ENCODE measurements around the gene PLPP3. TPM values are rescaled to one million over a fixed set of nuclear protein-coding genes. Genes with fewer than 3 reads are reported as not detected.
A peak's percentile ranks its signal among the peaks of the same experiment; 100 is the strongest.

Gene PLPP3
- total RNA-seq, 4 donors from 2014 or later: 33.6 to 113 (median 67.1) TPM

GRCh38 chr1:56505792-56506743, 73.3 kb downstream of the PLPP3 start:
- no peak for TF ChIP-seq CTCF (IDR thresholded peaks at IDR 0.05)
- no peak for TF ChIP-seq POLR2A (IDR thresholded peaks at IDR 0.05)
- no peak overlapping the region for H3K4me3 ChIP-seq (ENCODE audit: low read depth, poor library complexity, severe bottlenecking)
- WGBS, 2 donors: 64 to 80% methylated on average over 14 of the region's 14 CpGs
- intact Hi-C loops (cut with DNase I; ENCODE audit: low total_unique reads): no loop called here
- peak in 1 of 2 donors; percentile 29 for DNase-seq (ENCODE audit: low spot score in 2 of 2)

GRCh38 chr1:56502700-56503245, 76.6 kb downstream of the PLPP3 start:
- 78 to 83% methylated on average over 7 of the region's 7 CpGs for WGBS, 2 donors
- intact Hi-C loops (cut with DNase I; ENCODE audit: low total_unique reads): no loop called here
- no peak overlapping the region for H3K4me3 ChIP-seq (ENCODE audit: low read depth, poor library complexity, severe bottlenecking)
- DNase-seq (ENCODE audit: low spot score in 2 of 2): no peak
- no peak for TF ChIP-seq CTCF (IDR thresholded peaks at IDR 0.05)
- TF ChIP-seq POLR2A (IDR thresholded peaks at IDR 0.05): no peak

- intact Hi-C loops (cut with DNase I; ENCODE audit: low total_unique reads): no loop called here
These were observed 77.5 kb downstream of the PLPP3 start for GRCh38 chr1:56501888-56502287.

GRCh38 chr1:56501426-56501825, 77.9 kb downstream of the PLPP3 start:
- TF ChIP-seq POLR2A (IDR thresholded peaks at IDR 0.05) (no peak), CTCF (IDR thresholded peaks at IDR 0.05) (no peak)
- no peak for DNase-seq (ENCODE audit: low spot score in 2 of 2)
- 81 to 83% methylated on average over 1 of the region's 1 CpG for WGBS, 2 donors
- H3K4me3 ChIP-seq (ENCODE audit: low read depth, poor library complexity, severe bottlenecking): no peak overlapping the region
- intact Hi-C loops (cut with DNase I; ENCODE audit: low total_unique reads): no loop called here

More at GRCh38 chr1:56501888-56502287, 77.5 kb downstream of the PLPP3 start:
- 61 to 73% methylated on average over 3 of the region's 3 CpGs for WGBS, 2 donors
- H3K4me3 ChIP-seq (ENCODE audit: low read depth, poor library complexity, severe bottlenecking): no peak overlapping the region
- no peak for DNase-seq (ENCODE audit: low spot score in 2 of 2)
- no peak for TF ChIP-seq CTCF (IDR thresholded peaks at IDR 0.05)
- no peak for TF ChIP-seq POLR2A (IDR thresholded peaks at IDR 0.05)

GRCh38 chr1:56496821-56497772, 82.3 kb downstream of the PLPP3 start:
- no peak for DNase-seq (ENCODE audit: low spot score in 2 of 2)
- intact Hi-C loops (cut with DNase I; ENCODE audit: low total_unique reads): no loop called here
- TF ChIP-seq POLR2A (IDR thresholded peaks at IDR 0.05): no peak
- no peak for TF ChIP-seq CTCF (IDR thresholded peaks at IDR 0.05)
- no peak overlapping the region for H3K4me3 ChIP-seq (ENCODE audit: low read depth, poor library complexity, severe bottlenecking)
- WGBS, 2 donors: 67 to 73% methylated on average over 12 of the region's 12 CpGs

Data from lower leg skin (tissue), 4 donors.